ENCODE results near the gene ZC3H7B. TPM values are rescaled to one million over a fixed set of nuclear protein-coding genes. Genes with fewer than 3 reads are reported as not detected.

The ZC3H7B gene
- polyA plus RNA-seq, 1 donor (not counting 4 experiments of a cell fraction or from before 2014, with no cell fraction given) = 24.2 TPM

GRCh38 chr22:41341012-41341411 lies 39.7 kb downstream of the ZC3H7B start:
- H3K36me3 ChIP-seq (ENCODE audit: control insufficient read depth in 2 of 2, extremely low read depth in 1 of 2, insufficient read depth in 2 of 2, low read length in 2 of 2) = peaks cover 27 to 38% of the 10 kb centered on the region in 2 experiments
- no peak for FAIRE-seq

GRCh38 chr22:41341990-41342389 lies 40.7 kb downstream of the ZC3H7B start:
- dilution Hi-C loops (cut with MboI; ENCODE audit: extremely low pct_ligation_motif_present, low sequenced_read_pairs) = no loop called here
- TF ChIP-seq EZH2 (IDR thresholded peaks at IDR 0.05; ENCODE audit: low read length) = no peak
- no peak for TF ChIP-seq CTCF (optimal IDR thresholded peaks at IDR 0.05 in 1 of 3, IDR thresholded peaks at IDR 0.05 in 1 of 3, conservative IDR thresholded peaks at IDR 0.05 in 1 of 3; ENCODE audit: extremely low read depth in 1 of 3, insufficient read depth in 2 of 3, low read length in 3 of 3)
- Histone ChIP-seq H3K4me1 (ENCODE audit: control insufficient read depth, extremely low read depth, insufficient read depth, low read length) (no peaks in the 10 kb centered on the region), H3K4me3 (ENCODE audit: control insufficient read depth in 2 of 3, extremely low read depth in 1 of 3, insufficient read depth in 2 of 3, low read depth in 1 of 3, low read length in 3 of 3) (no peak overlapping the region), H3K4me2 (ENCODE audit: control insufficient read depth, extremely low read depth, insufficient read depth, low read depth, low read length) (no peak overlapping the region), H2AFZ (ENCODE audit: control insufficient read depth, low read length) (no peak overlapping the region), H3K9me3 (ENCODE audit: control insufficient read depth, low read depth, low read length) (no peaks in the 10 kb centered on the region), H3K9me1 (ENCODE audit: control insufficient read depth, extremely low read depth, insufficient read depth, low read length) (no peaks in the 10 kb centered on the region), H3K27ac (ENCODE audit: control insufficient read depth, insufficient read depth, low read length) (no peak overlapping the region), H3K79me2 (ENCODE audit: control insufficient read depth, insufficient read depth, low read length) (no peaks in the 10 kb centered on the region), H3K27me3 (ENCODE audit: control insufficient read depth, extremely low read depth, insufficient read depth, low read length) (no peaks in the 10 kb centered on the region), H4K20me1 (ENCODE audit: control insufficient read depth, extremely low read depth, insufficient read depth, low read length) (no peaks in the 10 kb centered on the region), H3K36me3 (ENCODE audit: control insufficient read depth in 2 of 2, extremely low read depth in 1 of 2, insufficient read depth in 2 of 2, low read length in 2 of 2) (peaks cover 31 to 44% of the 10 kb centered on the region in 2 experiments), H3K9ac (ENCODE audit: control insufficient read depth, extremely low read depth, insufficient read depth, low read length) (no peak overlapping the region)
- FAIRE-seq (no peak), DNase-seq (ENCODE audit: low read depth, low spot score) (no peak)

More at GRCh38 chr22:41341012-41341411, 39.7 kb downstream of the ZC3H7B start:
- Histone ChIP-seq H3K9me1 (ENCODE audit: control insufficient read depth, extremely low read depth, insufficient read depth, low read length) (no peaks in the 10 kb centered on the region), H3K79me2 (ENCODE audit: control insufficient read depth, insufficient read depth, low read length) (no peaks in the 10 kb centered on the region), H3K4me3 (ENCODE audit: control insufficient read depth in 2 of 3, extremely low read depth in 1 of 3, insufficient read depth in 2 of 3, low read depth in 1 of 3, low read length in 3 of 3) (no peak overlapping the region), H3K27ac (ENCODE audit: control insufficient read depth, insufficient read depth, low read length) (no peak overlapping the region), H2AFZ (ENCODE audit: control insufficient read depth, low read length) (no peak overlapping the region), H3K9ac (ENCODE audit: control insufficient read depth, extremely low read depth, insufficient read depth, low read length) (no peak overlapping the region), H3K27me3 (ENCODE audit: control insufficient read depth, extremely low read depth, insufficient read depth, low read length) (no peaks in the 10 kb centered on the region), H3K4me1 (ENCODE audit: control insufficient read depth, extremely low read depth, insufficient read depth, low read length) (no peaks in the 10 kb centered on the region), H3K9me3 (ENCODE audit: control insufficient read depth, low read depth, low read length) (no peaks in the 10 kb centered on the region), H3K4me2 (ENCODE audit: control insufficient read depth, extremely low read depth, insufficient read depth, low read depth, low read length) (no peak overlapping the region), H4K20me1 (ENCODE audit: control insufficient read depth, extremely low read depth, insufficient read depth, low read length) (no peaks in the 10 kb centered on the region)
- dilution Hi-C loops (cut with MboI; ENCODE audit: extremely low pct_ligation_motif_present, low sequenced_read_pairs) = no loop called here
- TF ChIP-seq EZH2 (IDR thresholded peaks at IDR 0.05; ENCODE audit: low read length) (no peak), CTCF (optimal IDR thresholded peaks at IDR 0.05 in 1 of 3, IDR thresholded peaks at IDR 0.05 in 1 of 3, conservative IDR thresholded peaks at IDR 0.05 in 1 of 3; ENCODE audit: extremely low read depth in 1 of 3, insufficient read depth in 2 of 3, low read length in 3 of 3) (no peak)
- no peak for DNase-seq (ENCODE audit: low read depth, low spot score)

Data from keratinocyte (primary cell).